NCI-H82 (cell line): ENCODE results near the gene PGLYRP3.

Source experiments
- DNase-seq: peaks from one replicate; lab custom pipeline; 2025; lab: John Stamatoyannopoulos, UW

The PGLYRP3 gene

GRCh38 chr1:153313288-153313687 lies 536 bp upstream of the PGLYRP3 start:
- DNase-seq: no peak

GRCh38 chr1:153310526-153310925 lies 2.2 kb downstream of the PGLYRP3 start:
- no peak for DNase-seq

- DNase-seq: no peak
These were observed 3.3 kb downstream of the PGLYRP3 start for GRCh38 chr1:153309441-153309840.

GRCh38 chr1:153308540-153308939 lies 4.2 kb downstream of the PGLYRP3 start:
- DNase-seq: no peak

- DNase-seq: no peak
These were observed 5.5 kb downstream of the PGLYRP3 start for GRCh38 chr1:153307221-153307600.

- DNase-seq: no peak
These were observed 6.2 kb downstream of the PGLYRP3 start for GRCh38 chr1:153306303-153307220.

- no peak for DNase-seq
These were observed 7.1 kb downstream of the PGLYRP3 start for GRCh38 chr1:153305682-153306081.

- no peak for DNase-seq
These were observed 10.4 kb downstream of the PGLYRP3 start for GRCh38 chr1:153302308-153302707.

- DNase-seq: no peak
These were observed 18.9 kb downstream of the PGLYRP3 start for GRCh38 chr1:153293851-153294250.

- no peak for DNase-seq
These were observed 19.3 kb downstream of the PGLYRP3 start for GRCh38 chr1:153293480-153293775.

GRCh38 chr1:153292740-153293479 lies 19.8 kb downstream of the PGLYRP3 start:
- no peak for DNase-seq

- no peak for DNase-seq
These were observed 20.6 kb downstream of the PGLYRP3 start for GRCh38 chr1:153292185-153292584.

GRCh38 chr1:153291514-153291913 lies 21.2 kb downstream of the PGLYRP3 start:
- DNase-seq: no peak

- DNase-seq: peak; percentile 76
These were observed 24.0 kb downstream of the PGLYRP3 start for GRCh38 chr1:153288634-153289275.

GRCh38 chr1:153277852-153278251 lies 34.9 kb downstream of the PGLYRP3 start:
- peak; percentile 76 for DNase-seq

GRCh38 chr1:153272186-153272585 lies 40.6 kb downstream of the PGLYRP3 start:
- no peak for DNase-seq

- DNase-seq: peak; percentile 94
These were observed 41.0 kb downstream of the PGLYRP3 start for GRCh38 chr1:153271711-153272110.

GRCh38 chr1:153265457-153265856 lies 47.3 kb downstream of the PGLYRP3 start:
- DNase-seq: no peak

- DNase-seq: no peak
These were observed 50.1 kb downstream of the PGLYRP3 start for GRCh38 chr1:153262462-153263157.

GRCh38 chr1:153262070-153262366 lies 50.7 kb downstream of the PGLYRP3 start:
- DNase-seq: peak; percentile 47

GRCh38 chr1:153261281-153262069 lies 51.3 kb downstream of the PGLYRP3 start:
- DNase-seq: peak; percentile 65
